HG02571 (cell line): Measurements from ENCODE around the gene PRRG2.
A peak's percentile ranks its signal among the peaks of the same experiment; 100 is the strongest.

ENCODE experiments used
- ATAC-seq: cut with Tn5 transposase; IDR thresholded peaks from one replicate; pipeline ENCODE4 v1.9.1; 2021; ENCODE audit warnings: mild to moderate bottlenecking, moderate library complexity; ENCODE audit not compliant: unreplicated experiment

PRRG2 gene

GRCh38 chr19:49581007-49581508 lies at the start of gene PRRG2:
PRRG2 (plus strand) TSS chr19:49581316; CDS start chr19:49583220, 1,904 bp downstream.
- ATAC-seq = no peak

GRCh38 chr19:49533551-49534488 lies 47.3 kb upstream of the PRRG2 start:
- peak; percentile 75 for ATAC-seq

- ATAC-seq = no peak
Observed at GRCh38 chr19:49534632-49535385, 46.3 kb upstream of the PRRG2 start.

GRCh38 chr19:49536921-49537462 lies 44.1 kb upstream of the PRRG2 start:
- no peak for ATAC-seq

GRCh38 chr19:49538643-49539042 lies 42.5 kb upstream of the PRRG2 start:
- no peak for ATAC-seq

GRCh38 chr19:49539192-49539952 lies 41.7 kb upstream of the PRRG2 start:
- no peak for ATAC-seq

- no peak for ATAC-seq
Observed at GRCh38 chr19:49541914-49542313, 39.2 kb upstream of the PRRG2 start.

- ATAC-seq = no peak
Observed at GRCh38 chr19:49542446-49542845, 38.7 kb upstream of the PRRG2 start.

GRCh38 chr19:49543032-49543431 lies 38.1 kb upstream of the PRRG2 start:
- no peak for ATAC-seq

- ATAC-seq = no peak
Observed at GRCh38 chr19:49544154-49544553, 37.0 kb upstream of the PRRG2 start.

GRCh38 chr19:49546825-49547565 lies 34.1 kb upstream of the PRRG2 start:
- ATAC-seq = no peak

GRCh38 chr19:49549045-49549444 lies 32.1 kb upstream of the PRRG2 start:
- no peak for ATAC-seq

GRCh38 chr19:49551531-49551930 lies 29.6 kb upstream of the PRRG2 start:
- ATAC-seq = no peak

- ATAC-seq = no peak
Observed at GRCh38 chr19:49552749-49553148, 28.4 kb upstream of the PRRG2 start.

GRCh38 chr19:49553451-49554271 lies 27.5 kb upstream of the PRRG2 start:
- no peak for ATAC-seq

- no peak for ATAC-seq
Observed at GRCh38 chr19:49554701-49555181, 26.4 kb upstream of the PRRG2 start.

GRCh38 chr19:49555600-49556411 lies 25.3 kb upstream of the PRRG2 start:
- ATAC-seq = no peak
